ENCODE results near the gene HYLS1.

HYLS1 gene

GRCh38 chr11:125892071-125892470, 4.6 kb downstream of the HYLS1 start:
- TF ChIP-seq CTCF (IDR thresholded peaks at IDR 0.05; ENCODE audit: borderline replicate concordance, insufficient read depth, low read depth, low read length): no peak
- H3K4me3 ChIP-seq (ENCODE audit: low read depth, low read length): no peak overlapping the region

GRCh38 chr11:125892994-125893393, 5.5 kb downstream of the HYLS1 start:
- TF ChIP-seq CTCF (IDR thresholded peaks at IDR 0.05; ENCODE audit: borderline replicate concordance, insufficient read depth, low read depth, low read length): no peak
- no peak overlapping the region for H3K4me3 ChIP-seq (ENCODE audit: low read depth, low read length)

GRCh38 chr11:125901872-125902271, 14.4 kb downstream of the HYLS1 start:
- H3K4me3 ChIP-seq (ENCODE audit: low read depth, low read length): no peak overlapping the region
- no peak for TF ChIP-seq CTCF (IDR thresholded peaks at IDR 0.05; ENCODE audit: borderline replicate concordance, insufficient read depth, low read depth, low read length)

- peak overlapping the region; percentile 59 for H3K4me3 ChIP-seq (ENCODE audit: low read depth, low read length)
- no peak for TF ChIP-seq CTCF (IDR thresholded peaks at IDR 0.05; ENCODE audit: borderline replicate concordance, insufficient read depth, low read depth, low read length)
Measured at GRCh38 chr11:125902277-125902926, 14.9 kb downstream of the HYLS1 start.

GRCh38 chr11:125902927-125903710, 15.7 kb downstream of the HYLS1 start, which contains the start of gene PUS3:
Gene PUS3, minus strand, starts transcription at chr11:125903206. Its CDS starts 6,922 bp downstream, at chr11:125896284.
- TF ChIP-seq CTCF (IDR thresholded peaks at IDR 0.05; ENCODE audit: borderline replicate concordance, insufficient read depth, low read depth, low read length): no peak
- peak within 1 kb of the TSS; percentile 59 for H3K4me3 ChIP-seq (ENCODE audit: low read depth, low read length)

- H3K4me3 ChIP-seq (ENCODE audit: low read depth, low read length): no peak within 1 kb of the TSS
- TF ChIP-seq CTCF (IDR thresholded peaks at IDR 0.05; ENCODE audit: borderline replicate concordance, insufficient read depth, low read depth, low read length): no peak
Measured at GRCh38 chr11:125903711-125904659, 16.5 kb downstream of the HYLS1 start, which contains the start of gene DDX25. Gene DDX25, plus strand, starts transcription at chr11:125904508. Its CDS starts 10 bp downstream, at chr11:125904518.

Data from GM12875 (cell line).